HG02870 (cell line): Measurements from ENCODE around the gene PCBP2.

Experiments
- ATAC-seq: cut with Tn5 transposase; IDR thresholded peaks from one replicate; pipeline ENCODE4 v1.9.1; 2021; ENCODE audit warnings: mild to moderate bottlenecking, moderate library complexity; ENCODE audit not compliant: unreplicated experiment

PCBP2 gene

DNA sequence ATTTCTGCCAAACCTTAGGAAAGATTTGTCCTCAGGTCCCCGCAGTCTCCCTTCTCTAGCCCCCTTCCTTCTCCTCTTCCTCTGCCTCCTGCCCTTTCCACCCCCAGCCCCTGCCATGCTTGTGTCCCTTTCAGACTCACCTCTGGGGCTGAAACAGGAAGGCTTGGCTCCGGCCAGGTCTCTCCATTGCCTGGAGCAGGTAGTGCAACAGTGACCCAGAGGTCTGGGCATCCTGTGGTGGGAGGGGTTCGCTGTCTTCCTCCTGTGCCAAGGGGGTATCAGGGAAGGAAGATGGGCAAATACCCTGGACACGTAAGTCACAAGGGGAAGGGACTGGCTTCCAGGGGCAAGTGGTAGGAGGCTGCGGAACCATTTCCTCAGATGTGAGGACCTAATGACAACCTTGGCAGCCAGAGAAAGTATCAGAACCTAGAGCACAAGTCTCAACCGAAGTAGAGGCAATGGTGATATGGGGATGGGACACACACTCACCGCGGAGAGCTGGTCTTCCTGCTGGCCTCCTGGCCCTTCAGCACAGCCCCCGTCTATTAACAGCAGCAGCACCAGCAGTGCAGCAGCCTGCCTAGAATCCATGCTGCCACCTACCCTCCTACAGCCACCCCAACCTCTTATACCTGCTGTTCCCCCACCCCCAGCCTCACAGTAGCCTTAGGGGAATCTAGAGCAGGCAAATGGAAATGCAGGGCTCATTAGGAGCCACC, 55.1 kb downstream of the PCBP2 start, which contains the start of gene NPFF:
NPFF (minus strand) TSS at position 604 of the 722 bp plus-strand sequence; CDS start at position 594, 10 bp downstream.
- ATAC-seq = no peak

DNA sequence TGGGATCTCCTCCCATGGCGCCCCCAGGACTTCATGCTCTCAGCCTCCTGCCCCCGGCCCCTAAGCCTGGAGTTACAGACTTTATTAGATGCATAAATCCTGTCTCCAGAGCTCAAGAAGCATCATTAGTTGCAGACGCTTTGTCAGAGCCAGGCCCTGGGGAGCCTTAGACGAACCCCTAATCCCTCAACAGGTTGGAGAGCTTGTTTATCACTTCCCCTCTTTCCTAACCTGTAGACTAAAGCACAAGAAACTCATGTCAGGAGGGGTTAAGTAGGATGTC, 55.6 kb downstream of the PCBP2 start:
- ATAC-seq = no peak

DNA sequence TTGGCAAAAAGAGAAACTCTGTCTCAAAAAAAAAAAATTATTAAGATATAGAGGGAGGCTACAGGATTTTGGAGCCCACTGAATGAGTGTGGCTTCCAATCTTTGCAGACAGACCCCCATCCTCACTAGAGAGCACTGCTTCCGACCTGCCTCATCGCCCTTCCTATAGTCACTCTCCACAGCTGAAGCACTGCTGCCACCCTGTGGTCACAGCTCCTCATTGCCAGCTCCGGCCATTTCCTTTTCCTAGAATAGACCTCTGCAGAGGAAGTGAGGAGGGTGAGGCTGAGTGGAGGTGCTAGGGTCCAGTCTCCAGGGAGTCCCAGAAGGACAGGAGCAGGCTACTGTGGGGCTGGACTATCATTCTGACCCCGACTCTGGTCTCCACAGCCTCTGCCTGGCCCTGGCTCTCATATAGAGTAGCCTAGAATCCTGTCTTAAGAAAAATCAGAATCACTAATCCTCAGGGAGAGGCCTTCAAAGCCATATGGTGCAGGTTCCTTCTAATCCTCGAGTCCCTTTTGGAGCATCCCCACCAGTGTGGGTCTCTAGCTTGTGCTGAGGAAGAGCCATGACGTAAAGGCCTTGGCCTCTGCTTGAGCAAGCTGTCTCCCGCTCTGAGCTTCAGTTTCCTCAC, 56.8 kb downstream of the PCBP2 start:
- ATAC-seq = peak; percentile 85

DNA sequence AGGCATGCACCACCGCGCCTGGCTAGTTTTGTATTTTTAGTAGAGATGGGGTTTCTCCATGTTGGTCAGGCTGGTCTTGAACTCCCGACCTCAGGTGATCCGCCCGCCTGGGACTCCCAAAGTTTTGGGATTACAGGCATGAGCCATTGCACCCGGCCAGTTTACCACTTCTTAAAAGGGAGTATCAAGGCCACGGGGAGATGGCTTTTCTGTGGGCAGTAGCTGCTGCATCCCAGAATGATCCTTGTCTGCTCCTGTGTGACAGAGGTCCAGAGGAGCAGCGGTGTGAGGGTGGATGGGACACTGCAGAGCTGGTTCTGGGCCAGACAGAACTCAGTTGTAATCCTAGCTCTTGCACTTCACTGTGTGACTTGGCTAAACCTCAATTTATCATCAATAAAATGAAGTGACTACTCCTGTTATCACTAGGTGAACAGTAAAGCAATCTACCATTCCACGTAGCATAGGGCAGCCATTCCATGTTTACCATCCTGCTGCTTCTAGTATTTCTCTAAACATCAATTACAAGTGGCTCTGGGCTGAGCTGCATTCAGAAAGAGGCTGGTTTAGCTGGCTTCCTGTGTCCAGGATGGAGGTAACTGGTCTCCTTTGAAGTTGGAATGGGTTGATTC, 58.4 kb downstream of the PCBP2 start:
- no peak for ATAC-seq

DNA sequence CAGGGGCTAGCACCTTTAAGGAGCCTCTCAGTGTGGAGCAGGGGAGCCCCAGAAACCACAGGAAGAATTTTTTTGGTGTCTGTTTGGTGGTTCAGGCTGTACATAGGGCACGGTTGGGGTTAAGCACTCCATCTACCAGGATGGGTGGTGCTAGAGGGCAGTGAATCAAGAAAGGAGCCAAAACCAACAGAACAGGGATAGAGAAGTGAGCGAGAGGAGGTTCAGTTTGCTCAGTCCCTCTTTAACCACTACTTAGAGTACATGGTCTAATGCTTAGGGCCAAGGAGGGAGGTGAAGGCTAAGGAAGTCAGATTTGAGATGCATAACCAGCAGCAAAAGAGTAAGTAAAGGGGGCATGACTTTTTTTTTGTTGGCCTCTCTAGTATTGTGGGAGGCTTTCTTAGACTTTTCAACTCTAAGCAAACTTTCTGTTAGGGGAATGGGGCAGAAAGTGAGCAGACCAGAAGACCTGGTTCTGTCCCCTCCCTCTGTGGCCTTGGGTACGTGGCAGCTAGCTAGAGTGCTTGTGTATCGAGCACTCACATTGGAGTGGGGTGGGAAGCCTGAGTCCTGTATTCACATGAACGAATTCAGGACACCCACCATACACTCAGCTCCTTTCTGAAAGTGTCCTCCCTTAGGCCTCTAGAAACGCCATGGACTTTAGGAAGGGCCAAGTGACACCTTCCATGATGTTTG, 62.0 kb downstream of the PCBP2 start:
- ATAC-seq = no peak

DNA sequence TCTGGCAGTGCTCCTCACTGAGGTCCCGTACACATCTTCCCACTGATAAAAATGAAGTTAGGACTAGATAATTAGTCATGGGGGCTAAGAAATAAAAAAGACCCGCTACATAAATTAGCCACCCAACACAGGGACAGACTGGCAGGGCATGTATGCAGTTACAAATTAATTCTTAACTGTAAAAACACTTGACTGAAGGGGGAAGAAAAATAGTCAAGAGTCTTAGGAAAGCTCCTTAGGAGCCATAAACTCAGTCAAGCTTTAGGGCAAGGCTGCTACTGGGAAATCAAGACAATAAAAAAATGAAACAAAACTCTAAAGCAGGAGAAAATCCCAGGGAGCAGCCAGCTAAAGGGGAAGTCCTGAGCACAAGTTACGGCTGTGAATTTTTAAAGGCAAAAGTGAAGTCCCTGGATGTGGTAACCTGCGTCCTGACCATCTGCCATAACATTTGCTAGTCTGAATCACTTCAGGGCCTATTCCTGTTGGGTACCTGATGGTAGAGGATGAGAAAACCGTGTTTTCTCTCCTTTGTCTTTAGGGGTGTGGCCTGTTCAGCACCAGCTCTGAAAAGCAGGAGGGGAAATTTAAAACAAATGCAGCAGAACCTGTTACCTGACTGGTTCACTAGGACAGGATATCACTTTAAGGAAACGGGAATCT, 62.9 kb downstream of the PCBP2 start:
- no peak for ATAC-seq

DNA sequence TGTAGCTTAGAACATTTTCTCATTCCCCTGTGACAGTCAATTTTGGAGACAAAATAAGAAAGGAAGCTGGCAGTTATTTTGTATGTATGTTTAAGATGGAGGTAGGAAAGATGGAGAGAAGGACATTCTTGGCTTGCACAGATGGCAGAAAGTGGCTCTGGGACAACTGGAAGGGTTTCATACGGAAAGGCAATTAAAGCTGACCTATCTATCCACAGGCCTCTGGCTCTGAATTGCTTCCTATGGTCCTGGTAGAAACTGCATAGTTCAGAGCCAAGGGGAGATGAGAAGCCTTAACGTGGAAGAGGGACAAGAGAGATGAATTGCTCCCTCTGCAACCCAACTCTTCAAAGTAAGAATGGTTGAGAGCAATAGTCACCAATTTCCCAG, 63.4 kb downstream of the PCBP2 start:
- no peak for ATAC-seq

DNA sequence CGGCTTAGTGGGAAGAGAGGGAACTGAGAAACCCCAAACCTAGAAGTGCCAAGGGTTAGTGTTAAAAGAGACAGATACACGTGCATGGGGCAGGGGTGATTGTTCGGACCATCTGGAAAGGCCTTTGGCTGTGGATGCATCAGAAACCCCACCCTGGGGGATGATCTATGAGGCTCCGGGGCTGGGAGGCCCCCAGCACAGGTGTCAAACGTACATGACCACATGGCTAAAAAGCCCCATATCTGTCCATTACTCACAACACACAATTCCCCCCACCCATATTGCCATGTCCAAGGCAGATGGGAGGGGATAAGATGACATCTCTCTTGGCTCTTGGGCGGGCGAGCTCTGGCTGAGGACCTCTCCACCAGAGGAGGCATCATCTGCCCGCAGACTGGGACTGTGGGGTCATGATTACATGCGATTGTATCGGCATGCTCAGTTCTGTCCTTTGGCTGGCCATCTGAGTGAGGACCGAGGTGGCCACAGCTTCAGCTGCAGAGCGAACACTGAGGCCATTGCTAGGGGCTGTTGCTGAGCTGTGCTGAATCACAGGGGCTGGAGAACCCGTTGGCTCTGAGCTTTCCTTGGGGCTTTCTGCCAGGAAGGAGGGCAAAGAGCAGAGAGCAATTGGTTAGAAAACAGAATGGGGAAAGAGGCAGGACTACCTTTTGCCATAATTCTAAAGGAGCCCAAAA, 65.0 kb downstream of the PCBP2 start:
- no peak for ATAC-seq

DNA sequence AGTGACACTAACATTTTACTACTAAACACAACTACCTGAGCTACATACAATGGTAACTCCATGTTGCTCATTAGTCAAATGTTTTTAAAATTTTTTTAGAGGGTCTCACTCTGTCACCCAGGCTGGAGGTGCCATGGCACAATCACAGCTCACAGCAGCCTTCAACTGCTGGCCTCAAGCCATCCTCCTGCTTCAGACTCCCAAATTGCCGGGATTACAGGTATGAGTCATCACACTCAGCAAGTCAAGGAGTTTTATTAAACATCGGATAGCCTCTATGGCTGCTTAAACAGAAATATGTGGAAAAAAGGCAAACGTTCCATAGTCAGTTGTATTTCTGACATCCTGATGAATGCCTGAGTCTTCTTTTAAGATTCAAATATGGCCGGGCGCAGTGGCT, 66.5 kb downstream of the PCBP2 start:
- no peak for ATAC-seq

DNA sequence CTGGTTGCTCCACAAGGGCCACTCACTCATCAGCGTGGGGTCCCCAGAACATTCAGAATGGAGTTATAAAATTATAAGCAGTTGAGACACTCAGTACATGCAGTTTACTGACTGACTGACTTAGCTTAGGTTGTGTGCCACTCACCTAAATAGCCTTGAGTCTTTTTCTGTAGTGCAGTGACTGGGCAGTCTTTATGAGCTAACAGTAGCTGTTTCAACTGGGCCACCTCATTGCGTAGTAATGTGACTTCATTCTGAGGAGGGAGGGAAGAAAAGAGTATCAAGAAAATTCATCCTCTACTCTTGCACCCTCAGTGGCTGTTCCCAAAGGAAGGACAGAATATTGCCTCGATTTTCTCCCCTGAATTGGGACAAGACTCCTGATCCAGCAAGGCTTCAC, 71.2 kb downstream of the PCBP2 start:
- ATAC-seq = no peak

DNA sequence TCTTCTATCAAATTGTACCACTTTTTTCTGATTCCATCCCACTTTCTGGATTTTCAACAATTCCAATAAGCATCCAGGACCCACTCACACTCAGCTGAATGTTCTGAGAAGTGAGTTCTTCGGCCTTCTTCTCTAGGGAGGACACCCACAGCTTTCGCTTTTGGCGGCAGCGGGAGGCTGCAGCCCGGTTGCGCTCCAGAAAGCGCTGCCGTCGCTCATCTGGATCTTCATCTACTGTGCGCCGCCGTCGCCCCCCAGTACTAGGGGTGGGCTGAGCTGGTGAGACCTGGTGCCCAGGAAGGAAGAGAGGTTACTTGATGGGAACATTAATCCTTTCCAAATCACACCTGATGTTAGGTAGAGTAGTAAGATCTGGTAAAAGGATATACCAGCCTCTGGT, 72.6 kb downstream of the PCBP2 start:
- no peak for ATAC-seq

DNA sequence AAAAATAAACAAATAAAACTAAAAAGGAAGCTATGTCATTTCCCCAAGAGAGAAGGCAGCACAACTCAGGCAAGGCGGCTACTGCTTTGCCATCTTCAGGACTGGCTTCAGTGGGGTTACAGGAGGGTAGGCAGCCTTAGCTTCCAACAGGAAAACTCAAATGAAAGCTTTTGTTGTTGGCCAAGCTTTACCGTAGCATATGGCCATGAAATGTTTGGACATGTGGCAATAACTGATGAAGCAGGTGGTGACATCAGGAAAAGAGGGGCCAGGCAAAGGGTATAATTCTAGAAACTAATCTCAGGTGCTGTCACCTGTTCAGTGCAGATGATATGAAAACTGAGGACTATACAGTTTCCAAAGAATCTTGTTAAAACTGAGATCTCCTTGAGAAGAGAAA, 78.2 kb downstream of the PCBP2 start:
- ATAC-seq = no peak
